Measurements from ENCODE around the gene PRH1.

PRH1 gene

GRCh38 chr12:10842862-10843261, 41.2 kb downstream of the PRH1 start:
- no peak for DNase-seq (ENCODE audit: low spot score)

DNA sequence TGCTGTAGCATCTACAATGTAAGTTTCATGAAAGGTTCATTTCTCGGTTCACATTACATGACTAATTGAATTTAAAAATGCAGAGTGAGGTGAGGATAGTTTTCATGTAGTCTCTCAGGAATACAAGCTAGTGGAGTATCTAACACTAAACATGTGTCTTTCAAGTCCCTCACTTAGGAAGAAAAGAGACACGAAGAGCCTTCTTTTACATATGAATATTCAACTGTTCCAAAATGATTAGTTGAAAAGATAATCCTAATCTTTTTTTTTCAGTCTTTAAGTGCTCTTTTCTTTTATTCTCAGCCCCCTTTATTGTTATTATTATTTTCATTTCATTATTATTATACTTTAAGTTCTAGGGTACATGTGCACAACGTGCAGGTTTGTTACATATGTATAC, 45.6 kb downstream of the PRH1 start:
- no peak for DNase-seq (ENCODE audit: low spot score)

Small RNA genes within 50 kb of the gene (small RNA-seq; reads per million reads assigned to genes)
- 0 to 0.04 reads per million in 2 experiments for gene PRR4
